Activated CD8-positive, alpha-beta T cell treated with anti-CD3 and anti-CD28 coated beads, Interleukin-2, amount 10 ng/mL, durations not matched to agents 7 days and 5 days (primary cell): ENCODE results near the gene FYN. TPM values are rescaled to one million over a fixed set of nuclear protein-coding genes. Genes with fewer than 3 reads are reported as not detected.

ENCODE experiments used
- ATAC-seq: fragments of 150-1000 bp; cut with Tn5 transposase; one replicate; pipeline ENCODE4 v1.10.0; 2021; ENCODE audit warnings: moderate library complexity
- CTCF ChIA-PET: fragments of 350-600 bp; sonication (Branson Sonifier 250); formaldehyde crosslinking; loops from one replicate; lab custom pipeline; 2021; ENCODE audit warnings: antibody characterized with exemption; lab: Charles Lee
- POLR2A ChIA-PET: fragments of 350-600 bp; sonication (Branson Sonifier 250); formaldehyde crosslinking; loops from one replicate; lab custom pipeline; 2021; ENCODE audit warnings: antibody characterized with exemption; lab: Charles Lee
- DNase-seq: peaks from one replicate; pipeline ENCODE4 v3.0.0-alpha.2; 2020
- H3K27ac Mint-ChIP-seq: one replicate; pipeline ENCODE4 v1.8.0; 2021; ENCODE audit warnings: mild to moderate bottlenecking, mixed read lengths
- H3K27me3 Mint-ChIP-seq: one replicate; pipeline ENCODE4 v1.8.0; 2021; ENCODE audit warnings: low read depth, mixed read lengths
- H3K36me3 Mint-ChIP-seq: one replicate; pipeline ENCODE4 v1.8.0; 2021; ENCODE audit warnings: low read depth, mixed read lengths
- H3K4me1 Mint-ChIP-seq: one replicate; pipeline ENCODE4 v1.8.0; 2021; ENCODE audit warnings: low read depth, mixed read lengths
- H3K4me3 Mint-ChIP-seq: one replicate; pipeline ENCODE4 v1.8.0; 2021; ENCODE audit warnings: mild to moderate bottlenecking, mixed read lengths
- H3K9me3 Mint-ChIP-seq: one replicate; pipeline ENCODE4 v1.8.0; 2022; ENCODE audit warnings: mixed read lengths; ENCODE audit not compliant: insufficient read depth
- total RNA-seq, 2 experiments: library from RNA; stranded (reverse); gene quantifications; one replicate each; pipeline ENCODE4 v1.2.3, GENCODE V29; 2021

Gene FYN
- total RNA-seq, 2 experiments from 2014 or later: 148 to 154 TPM

DNA sequence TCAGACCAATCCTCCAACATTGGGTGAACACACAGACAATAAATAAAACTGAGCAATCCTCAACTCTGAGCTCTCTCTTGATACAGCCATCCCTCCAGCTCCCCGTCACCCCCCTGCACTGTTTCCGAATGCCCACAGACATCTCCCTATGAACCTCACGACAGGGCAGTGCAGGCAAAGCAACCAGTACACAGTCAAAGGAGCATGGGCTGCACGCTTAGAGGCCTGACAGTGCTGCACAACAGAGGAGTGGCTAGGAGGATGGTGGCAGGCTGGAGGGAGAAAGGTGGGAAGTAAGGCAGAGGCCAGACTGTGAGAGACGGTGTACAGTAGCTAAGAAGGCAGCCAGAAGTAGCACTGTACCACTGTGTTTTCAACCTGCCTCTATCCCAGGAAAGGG lies 24.0 kb downstream of the FYN start:
- ATAC-seq (no peak), DNase-seq (no peak)
- ChIA-PET POLR2A (no interaction called here), CTCF (interaction anchor here (0.9 kb wide), 1 partner anchor 21 kb away, joined by 3 read pairs; no protein-coding TSS in a partner anchor)
- Mint-ChIP-seq H3K27ac (peak overlapping the region; percentile 57), H3K27me3 (no peaks in the 10 kb centered on the region), H3K4me3 (no peak overlapping the region), H3K9me3 (no peaks in the 10 kb centered on the region), H3K36me3 (peaks cover 56% of the 10 kb centered on the region), H3K4me1 (peaks cover 49% of the 10 kb centered on the region)

DNA sequence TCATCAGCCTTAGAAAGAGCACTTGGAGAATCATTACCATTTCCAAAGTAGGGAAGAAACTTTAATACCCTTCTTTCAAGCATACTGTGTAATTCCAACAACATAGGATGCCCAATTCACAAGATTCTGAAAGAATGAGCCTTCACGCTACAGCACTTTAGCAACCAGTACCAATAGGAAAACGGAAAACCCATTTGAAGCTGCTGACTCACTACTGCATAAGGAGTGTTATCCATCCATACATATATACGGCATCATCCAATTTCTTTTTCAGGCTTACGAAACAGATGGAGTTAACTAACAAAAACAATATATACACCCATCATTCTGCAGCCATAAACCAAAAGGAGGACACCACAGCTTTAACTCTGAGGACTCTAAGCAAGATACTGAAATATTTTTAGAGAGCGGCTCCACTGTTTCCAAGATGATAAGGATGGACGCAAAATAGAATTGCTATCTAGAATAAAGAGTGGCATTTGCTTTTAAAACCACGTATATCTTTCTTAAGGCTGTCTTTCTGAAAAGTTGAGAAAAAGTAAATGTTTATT lies 24.9 kb downstream of the FYN start:
- Mint-ChIP-seq H3K4me3 (no peak overlapping the region), H3K27ac (no peak overlapping the region), H3K9me3 (no peaks in the 10 kb centered on the region), H3K27me3 (no peaks in the 10 kb centered on the region), H3K36me3 (peaks cover 48% of the 10 kb centered on the region), H3K4me1 (peaks cover 43% of the 10 kb centered on the region)
- ATAC-seq: no peak
- ChIA-PET POLR2A (interaction anchor here (0.8 kb wide), 1 partner anchor 17 kb away, joined by 3 read pairs; no protein-coding TSS in a partner anchor), CTCF (interaction anchor here (0.7 to 1.4 kb wide), 2 partner anchors 20 to 22 kb away, joined by 3 to 4 read pairs; no protein-coding TSS in a partner anchor)
- peak; percentile 16 for DNase-seq

DNA sequence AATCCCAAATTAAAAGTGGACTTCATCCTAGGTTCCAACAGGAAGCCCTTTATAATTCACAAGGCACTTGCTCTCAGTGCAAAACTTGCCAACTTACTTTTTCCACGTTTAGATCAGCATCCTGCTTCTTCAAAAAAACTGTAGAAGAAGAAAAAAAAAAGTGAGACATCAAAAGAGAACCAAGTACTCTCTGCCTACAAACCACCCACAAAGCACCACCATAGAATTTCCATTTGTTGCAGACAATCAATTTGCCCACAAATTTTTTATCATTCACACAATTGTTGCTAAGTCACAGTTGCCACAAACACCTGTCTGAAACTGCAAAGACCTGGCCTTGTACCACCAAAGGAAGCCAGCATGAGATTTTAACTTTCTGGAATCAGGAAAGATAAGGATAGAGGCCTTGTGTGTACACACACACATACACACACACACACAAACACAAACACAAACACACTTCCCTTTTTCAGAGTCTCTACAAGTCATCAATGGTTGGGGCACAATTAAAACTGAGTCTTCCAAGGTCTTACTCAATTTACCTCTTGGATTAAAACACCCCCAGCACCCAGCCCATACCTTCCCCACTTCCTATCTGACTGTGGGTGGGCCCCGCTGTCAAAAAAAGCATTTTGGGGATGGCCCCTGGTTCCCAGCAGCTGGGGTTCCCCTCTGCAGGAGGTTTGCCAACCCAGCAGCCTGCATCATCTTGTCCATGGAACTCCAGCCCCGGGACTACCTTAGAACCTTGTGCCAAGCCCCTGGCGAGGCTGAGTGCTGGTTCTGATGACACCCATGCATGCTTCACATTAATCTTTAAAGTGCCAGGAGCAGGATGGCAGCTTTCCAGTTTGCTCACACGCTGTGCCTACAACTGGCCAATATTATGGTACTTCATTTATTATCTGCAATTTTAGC lies 26.5 kb downstream of the FYN start:
- ChIA-PET POLR2A (interaction anchor here (1.4 kb wide), 1 partner anchor 27 kb away, joined by 4 read pairs; the partner anchor contains the start of gene FYN), CTCF (interaction anchor here (0.8 to 2.9 kb wide), 9 partner anchors 9 to 195 kb away, joined by 3 to 13 read pairs (median 3); no protein-coding TSS in a partner anchor)
- Mint-ChIP-seq H3K27me3 (no peaks in the 10 kb centered on the region), H3K36me3 (peaks cover 38% of the 10 kb centered on the region), H3K27ac (no peak overlapping the region), H3K9me3 (no peaks in the 10 kb centered on the region), H3K4me1 (peaks cover 29% of the 10 kb centered on the region), H3K4me3 (peak overlapping the region; percentile 47)
- ATAC-seq (peak; percentile 17), DNase-seq (peak; percentile 58)

DNA sequence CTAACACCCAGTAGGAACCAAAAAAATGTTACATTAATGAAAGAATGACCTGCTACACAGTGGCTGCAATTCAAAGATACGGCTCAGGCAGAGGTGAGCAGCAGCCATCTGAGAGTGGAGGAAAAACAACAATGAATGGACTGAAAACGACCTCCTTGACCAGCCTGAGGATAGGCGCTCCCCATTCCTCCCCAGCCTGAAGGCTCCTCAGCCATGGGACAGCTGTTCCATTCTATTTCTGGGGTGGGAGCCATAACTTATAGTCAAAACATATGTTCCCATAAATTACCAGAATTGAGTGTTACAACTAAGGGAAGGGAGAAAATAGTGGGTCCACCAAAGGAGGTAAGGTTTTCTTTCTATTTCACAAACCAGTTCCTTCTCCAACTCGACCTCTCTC lies 27.2 kb downstream of the FYN start:
- no peaks in the 10 kb centered on the region for H3K27me3 Mint-ChIP-seq
- peak overlapping the region; percentile 47 for H3K4me3 Mint-ChIP-seq
- H3K36me3 Mint-ChIP-seq: peaks cover 45% of the 10 kb centered on the region
- peak; percentile 18 for DNase-seq
- H3K27ac Mint-ChIP-seq: no peak overlapping the region
- CTCF ChIA-PET: interaction anchor here (1.0 to 2.9 kb wide), 5 partner anchors 8 to 197 kb away, joined by 3 to 13 read pairs (median 3); no protein-coding TSS in a partner anchor
- ATAC-seq: no peak
- peaks cover 22% of the 10 kb centered on the region for H3K4me1 Mint-ChIP-seq
- POLR2A ChIA-PET: interaction anchor here (1.3 kb wide), 1 partner anchor 28 kb away, joined by 5 read pairs; the partner anchor contains the start of gene FYN
- H3K9me3 Mint-ChIP-seq: no peaks in the 10 kb centered on the region

DNA sequence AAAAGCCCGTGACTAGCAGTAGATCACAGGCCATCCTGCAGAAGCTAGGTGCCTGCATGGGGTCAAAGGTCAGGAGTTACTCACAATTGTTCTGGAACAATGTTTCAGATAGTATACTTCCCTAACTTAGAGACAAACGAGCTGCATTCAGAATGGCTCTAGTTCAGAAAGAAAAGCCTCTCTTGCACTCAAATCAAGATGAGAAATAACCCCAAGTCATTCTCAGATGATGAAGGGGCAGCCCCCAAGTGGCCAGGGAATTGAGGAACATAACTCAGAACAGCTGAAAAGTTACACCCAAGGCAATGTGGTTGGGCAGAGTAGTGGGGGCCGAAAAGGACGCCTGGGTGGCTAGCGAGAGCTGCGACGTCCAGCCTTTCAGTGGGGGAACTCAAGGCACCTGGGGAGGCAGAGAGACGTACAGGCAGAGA lies 27.8 kb downstream of the FYN start:
- ATAC-seq: no peak
- H3K27ac Mint-ChIP-seq: no peak overlapping the region
- H3K4me3 Mint-ChIP-seq: no peak overlapping the region

DNA sequence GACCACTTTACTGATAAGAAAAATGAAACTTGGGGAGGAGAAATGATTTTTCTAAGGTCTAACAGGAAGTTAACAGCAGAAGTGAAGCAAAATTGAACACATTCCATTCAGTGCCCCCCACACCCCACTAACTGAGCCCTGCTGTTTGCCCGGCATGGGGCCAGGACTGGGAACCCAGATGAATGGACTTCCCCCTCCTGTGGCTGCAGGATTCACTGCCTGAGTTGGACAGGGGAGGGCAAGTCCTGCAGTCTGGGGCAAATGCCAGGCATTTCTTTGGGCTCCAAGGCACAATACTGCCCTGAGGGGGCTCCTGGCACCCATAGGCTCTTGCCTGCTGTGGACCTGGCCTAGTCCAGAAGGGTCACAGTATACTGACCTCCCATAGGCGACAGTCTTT lies 28.3 kb downstream of the FYN start:
- no peak overlapping the region for H3K27ac Mint-ChIP-seq
- ATAC-seq: no peak
- peaks cover 11% of the 10 kb centered on the region for H3K4me1 Mint-ChIP-seq
- H3K4me3 Mint-ChIP-seq: no peak overlapping the region
- CTCF ChIA-PET: interaction anchor here (1.0 to 3.1 kb wide), 14 partner anchors 9 to 198 kb away, joined by 3 to 18 read pairs (median 8); partner anchors contain the start of gene FYN
- peak; percentile 32 for DNase-seq
- POLR2A ChIA-PET: interaction anchor here (1.1 to 1.9 kb wide), 3 partner anchors 21 to 82 kb away, joined by 3 to 9 read pairs (median 5); partner anchors contain the start of gene FYN
- no peaks in the 10 kb centered on the region for H3K9me3 Mint-ChIP-seq
- H3K36me3 Mint-ChIP-seq: peaks cover 43% of the 10 kb centered on the region
- H3K27me3 Mint-ChIP-seq: no peaks in the 10 kb centered on the region

More for the DNA sequence above, 27.8 kb downstream of the FYN start:
- CTCF ChIA-PET: interaction anchor here (1.0 to 3.1 kb wide), 8 partner anchors 9 to 198 kb away, joined by 3 to 18 read pairs (median 8); no protein-coding TSS in a partner anchor
- H3K36me3 Mint-ChIP-seq: peaks cover 46% of the 10 kb centered on the region
- DNase-seq: no peak
- peaks cover 16% of the 10 kb centered on the region for H3K4me1 Mint-ChIP-seq
- no peaks in the 10 kb centered on the region for H3K9me3 Mint-ChIP-seq
- no peaks in the 10 kb centered on the region for H3K27me3 Mint-ChIP-seq
- POLR2A ChIA-PET: interaction anchor here (1.1 to 1.3 kb wide), 2 partner anchors 28 to 82 kb away, joined by 3 to 5 read pairs; partner anchors contain the start of gene FYN

DNA sequence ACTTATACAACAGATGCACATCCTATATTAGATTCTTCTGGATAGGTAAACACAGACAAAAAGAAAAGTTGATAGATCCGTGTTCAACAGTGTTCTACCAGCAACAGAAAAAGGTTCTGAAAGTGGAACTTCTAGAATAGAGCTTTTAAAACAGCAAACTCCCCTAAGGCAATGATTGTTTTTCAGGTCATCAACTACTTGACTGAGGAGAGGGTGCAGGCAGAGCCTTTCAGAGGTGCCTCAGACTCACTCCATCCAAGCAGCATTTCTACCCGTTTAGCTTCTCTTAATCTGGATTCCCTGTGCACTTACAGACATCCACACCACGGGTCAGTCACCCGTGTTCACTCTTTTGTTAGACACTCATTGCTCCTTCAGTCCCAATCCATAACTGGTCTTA lies 28.9 kb downstream of the FYN start:
- no peaks in the 10 kb centered on the region for H3K27me3 Mint-ChIP-seq
- DNase-seq (peak; percentile 25), ATAC-seq (no peak)
- H3K36me3 Mint-ChIP-seq: peaks cover 39% of the 10 kb centered on the region
- peaks cover 5% of the 10 kb centered on the region for H3K4me1 Mint-ChIP-seq
- no peak overlapping the region for H3K4me3 Mint-ChIP-seq
- CTCF ChIA-PET: interaction anchor here (0.7 to 6.7 kb wide), 21 partner anchors 10 to 153 kb away, joined by 3 to 46 read pairs (median 4); partner anchors contain the start of gene FYN
- H3K9me3 Mint-ChIP-seq: no peaks in the 10 kb centered on the region
- no peak overlapping the region for H3K27ac Mint-ChIP-seq
- POLR2A ChIA-PET: interaction anchor here (0.9 to 1.9 kb wide), 10 partner anchors 9 to 120 kb away, joined by 3 to 9 read pairs (median 3); partner anchors contain the start of gene FYN

DNA sequence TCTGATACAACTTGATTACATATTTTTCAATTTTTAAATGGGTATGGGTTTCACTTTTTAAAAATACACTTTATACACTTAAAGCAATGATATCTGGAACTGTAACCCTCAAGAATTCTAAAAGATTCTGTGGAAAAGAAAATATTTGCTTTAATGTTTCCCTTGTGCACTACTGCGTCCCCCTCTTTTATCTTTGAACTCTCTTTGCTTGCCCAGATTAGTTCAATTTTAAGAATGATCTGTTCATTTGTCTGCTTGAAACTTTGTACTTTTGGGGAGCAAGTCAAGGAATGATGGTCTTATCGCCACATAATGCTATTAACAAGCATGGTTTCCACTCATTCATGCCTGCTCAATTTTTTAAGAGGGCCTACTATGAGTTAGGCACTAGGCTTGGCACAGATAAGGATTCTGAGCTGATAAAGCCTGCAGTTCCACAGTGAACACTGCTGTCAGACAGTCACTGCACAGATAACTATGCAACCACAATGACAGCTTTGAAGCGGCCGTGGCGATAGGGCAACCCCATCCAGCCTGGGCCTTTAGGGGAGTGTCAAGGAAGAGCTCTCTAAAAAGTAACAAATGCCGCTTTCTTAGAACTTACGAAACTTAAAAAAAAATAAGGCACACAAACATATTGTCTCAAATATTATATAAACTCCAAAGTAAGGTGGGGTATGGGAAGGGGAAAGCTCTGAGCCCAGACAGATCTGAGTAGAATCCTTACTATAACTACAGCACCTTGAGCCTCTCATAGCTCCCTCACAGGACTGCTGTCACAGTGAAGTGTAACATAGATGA lies 29.7 kb downstream of the FYN start:
- no peaks in the 10 kb centered on the region for H3K9me3 Mint-ChIP-seq
- POLR2A ChIA-PET: interaction anchor here (0.7 to 1.9 kb wide), 11 partner anchors 10 to 119 kb away, joined by 3 to 9 read pairs (median 3); partner anchors contain the start of gene FYN
- no peak overlapping the region for H3K27ac Mint-ChIP-seq
- no peaks in the 10 kb centered on the region for H3K27me3 Mint-ChIP-seq
- no peak overlapping the region for H3K4me3 Mint-ChIP-seq
- H3K4me1 Mint-ChIP-seq: no peaks in the 10 kb centered on the region
- DNase-seq (peak; percentile 86), ATAC-seq (peak; percentile 81)
- H3K36me3 Mint-ChIP-seq: peaks cover 40% of the 10 kb centered on the region
- CTCF ChIA-PET: interaction anchor here (0.7 to 6.7 kb wide), 22 partner anchors 11 to 154 kb away, joined by 3 to 46 read pairs (median 4); partner anchors contain the start of gene FYN

DNA sequence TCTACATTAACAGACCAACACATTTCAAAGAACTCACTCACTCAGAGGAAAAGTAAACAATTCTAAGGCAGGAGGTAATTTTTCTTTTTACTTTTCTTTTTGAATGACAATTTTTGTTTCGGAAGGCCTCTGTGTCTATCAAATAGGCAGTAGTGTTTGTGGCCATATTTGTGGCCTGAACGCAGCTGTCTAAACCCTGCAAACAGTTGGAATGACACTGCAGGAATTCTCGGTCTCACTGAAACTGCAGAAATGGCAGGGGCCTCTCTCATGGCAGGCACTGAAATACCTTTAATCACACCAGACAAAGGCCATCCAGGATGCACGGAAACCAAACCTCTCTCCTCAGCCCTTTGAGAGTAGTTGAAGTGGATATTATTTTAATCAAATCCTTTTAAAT lies 30.4 kb downstream of the FYN start:
- DNase-seq: no peak
- Mint-ChIP-seq H3K4me1 (no peaks in the 10 kb centered on the region), H3K4me3 (no peak overlapping the region), H3K27ac (no peak overlapping the region), H3K36me3 (peaks cover 43% of the 10 kb centered on the region), H3K27me3 (no peaks in the 10 kb centered on the region), H3K9me3 (no peaks in the 10 kb centered on the region)
- no peak for ATAC-seq
- POLR2A ChIA-PET: interaction anchor here (0.7 to 1.9 kb wide), 2 partner anchors 19 to 83 kb away, joined by 3 to 9 read pairs; no protein-coding TSS in a partner anchor
- CTCF ChIA-PET: interaction anchor here (1.0 to 6.7 kb wide), 12 partner anchors 10 to 150 kb away, joined by 3 to 46 read pairs (median 7); no protein-coding TSS in a partner anchor

DNA sequence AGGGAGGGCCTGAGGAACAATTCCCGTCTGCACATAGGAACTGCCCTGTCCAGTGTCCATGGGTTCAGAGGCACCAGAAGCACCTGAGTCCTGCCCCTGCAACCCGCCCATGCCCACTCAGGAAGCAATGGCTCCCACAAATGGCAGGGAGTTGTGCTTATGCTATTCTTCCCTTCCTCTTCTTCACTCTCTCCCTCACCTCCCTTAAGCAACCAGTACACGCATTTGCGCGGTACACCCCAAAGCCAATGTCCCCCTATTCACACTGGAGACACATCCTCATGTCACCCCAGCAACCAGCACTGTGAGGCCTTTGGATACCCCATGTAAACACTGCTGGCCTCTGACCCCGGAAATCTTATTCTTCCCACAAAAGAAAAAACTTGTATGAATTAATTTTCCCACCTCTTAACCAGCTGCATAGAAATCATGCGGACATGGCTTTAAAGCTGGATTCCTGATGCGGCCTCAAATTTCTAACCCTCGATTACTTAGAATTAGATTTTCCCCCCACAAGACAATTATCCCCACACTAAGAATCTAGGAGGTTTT lies 30.9 kb downstream of the FYN start:
- H3K4me1 Mint-ChIP-seq: no peaks in the 10 kb centered on the region
- ChIA-PET CTCF (interaction anchor here (1.9 to 6.7 kb wide), 6 partner anchors 12 to 150 kb away, joined by 4 to 46 read pairs (median 12); no protein-coding TSS in a partner anchor), POLR2A (no interaction called here)
- peaks cover 45% of the 10 kb centered on the region for H3K36me3 Mint-ChIP-seq
- no peak overlapping the region for H3K4me3 Mint-ChIP-seq
- no peaks in the 10 kb centered on the region for H3K27me3 Mint-ChIP-seq
- no peak for ATAC-seq
- H3K9me3 Mint-ChIP-seq: no peaks in the 10 kb centered on the region
- no peak overlapping the region for H3K27ac Mint-ChIP-seq
- no peak for DNase-seq
